ENCODE results near the gene S100Z.
"Not testable (repeated sequence)": the region's sequence is repeated elsewhere in the genome, so short reads cannot be mapped to it uniquely, and the experiment has no call there.

The S100Z gene

GRCh38 chr5:76893294-76893693 lies 43.5 kb downstream of the S100Z start:
- no peak for DNase-seq

GRCh38 chr5:76896196-76896595 lies 46.4 kb downstream of the S100Z start:
- no peak for DNase-seq

- DNase-seq: no peak
Measured at GRCh38 chr5:76901522-76901921, 51.7 kb downstream of the S100Z start.

GRCh38 chr5:76908166-76908565 lies 58.4 kb downstream of the S100Z start:
- no peak for DNase-seq

GRCh38 chr5:76910344-76910933 lies 60.6 kb downstream of the S100Z start:
- DNase-seq: not testable (repeated sequence)

GRCh38 chr5:76914671-76915070 lies 64.9 kb downstream of the S100Z start:
- DNase-seq: not testable (repeated sequence)

GRCh38 chr5:76918539-76918938 lies 68.7 kb downstream of the S100Z start:
- no peak for DNase-seq

GRCh38 chr5:76920491-76920890 lies 70.7 kb downstream of the S100Z start:
- no peak for DNase-seq

- no peak for DNase-seq
Measured at GRCh38 chr5:76926329-76927105, 76.7 kb downstream of the S100Z start.

- no peak for DNase-seq
Measured at GRCh38 chr5:76927961-76928360, 78.1 kb downstream of the S100Z start.

GRCh38 chr5:76930083-76930482 lies 80.3 kb downstream of the S100Z start:
- DNase-seq: no peak

GRCh38 chr5:76938177-76938576 lies 88.4 kb downstream of the S100Z start:
- DNase-seq: no peak

GRCh38 chr5:76941000-76941399 lies 91.2 kb downstream of the S100Z start:
- no peak for DNase-seq

- no peak for DNase-seq
Measured at GRCh38 chr5:76941442-76941841, 91.6 kb downstream of the S100Z start.

GRCh38 chr5:76942581-76942980 lies 92.8 kb downstream of the S100Z start:
- no peak for DNase-seq

- no peak for DNase-seq
Measured at GRCh38 chr5:76943006-76943405, 93.2 kb downstream of the S100Z start.

GRCh38 chr5:76944638-76945037 lies 94.8 kb downstream of the S100Z start:
- DNase-seq: no peak

GRCh38 chr5:76945238-76945637 lies 95.4 kb downstream of the S100Z start:
- not testable (repeated sequence) for DNase-seq

GRCh38 chr5:76946090-76946489 lies 96.3 kb downstream of the S100Z start:
- DNase-seq: no peak

- DNase-seq: no peak
Measured at GRCh38 chr5:76947082-76947503, 97.3 kb downstream of the S100Z start.

GRCh38 chr5:76952795-76953536 lies 103.2 kb downstream of the S100Z start, which contains the start of gene CRHBP:
Gene CRHBP (plus strand): TSS chr5:76953045. CDS start chr5:76953135, 90 bp downstream.
- no peak for DNase-seq

GRCh38 chr5:76953551-76954382 lies 104.0 kb downstream of the S100Z start:
- DNase-seq: no peak

GRCh38 chr5:76954383-76954763 lies 104.6 kb downstream of the S100Z start:
- DNase-seq: no peak

All from NCI-H2107 (cell line).